OCI-LY1 (cell line): ENCODE results near the gene PEAK1.

Experiments
- EZH2 ChIP-seq: fragments of 200-600 bp; sonication (generic), shearing (Covaris generic); IDR thresholded peaks from 2 replicates; pipeline ENCODE4 v1.8.0; 2017; ENCODE audit warnings: borderline replicate concordance, mixed run types, mild to moderate bottlenecking, antibody characterized with exemption, low read length, moderate library complexity, mixed read lengths
- TF ChIP-seq, protein P1 (sequence below): fragments of 200-600 bp; sonication (generic), shearing (Covaris generic); IDR thresholded peaks from 2 replicates; pipeline ENCODE4 v1.5.1; 2017; ENCODE audit warnings: mild to moderate bottlenecking, antibody characterized with exemption, low read length, moderate library complexity, mixed read lengths

DNA sequence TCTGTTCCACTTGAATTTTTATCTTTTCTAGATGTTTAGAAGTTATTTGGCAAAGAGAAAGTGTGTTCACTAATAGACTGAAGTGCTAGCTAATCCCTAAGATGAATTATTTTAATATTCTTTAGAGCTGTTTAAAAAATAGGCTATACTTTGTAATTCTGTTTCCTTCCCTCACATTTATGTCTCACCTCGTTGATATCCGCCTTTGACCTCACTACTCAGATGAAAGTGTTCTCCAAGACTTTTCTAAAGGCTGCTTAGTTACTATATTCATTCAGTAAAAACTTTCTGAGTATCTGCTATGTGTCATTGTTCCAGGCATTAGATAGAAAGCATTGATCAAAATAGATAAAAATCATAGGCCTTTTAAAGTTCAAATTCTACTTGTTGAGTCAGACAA is 39.1 kb upstream of the PEAK1 start:
- TF ChIP-seq, protein P1, sequence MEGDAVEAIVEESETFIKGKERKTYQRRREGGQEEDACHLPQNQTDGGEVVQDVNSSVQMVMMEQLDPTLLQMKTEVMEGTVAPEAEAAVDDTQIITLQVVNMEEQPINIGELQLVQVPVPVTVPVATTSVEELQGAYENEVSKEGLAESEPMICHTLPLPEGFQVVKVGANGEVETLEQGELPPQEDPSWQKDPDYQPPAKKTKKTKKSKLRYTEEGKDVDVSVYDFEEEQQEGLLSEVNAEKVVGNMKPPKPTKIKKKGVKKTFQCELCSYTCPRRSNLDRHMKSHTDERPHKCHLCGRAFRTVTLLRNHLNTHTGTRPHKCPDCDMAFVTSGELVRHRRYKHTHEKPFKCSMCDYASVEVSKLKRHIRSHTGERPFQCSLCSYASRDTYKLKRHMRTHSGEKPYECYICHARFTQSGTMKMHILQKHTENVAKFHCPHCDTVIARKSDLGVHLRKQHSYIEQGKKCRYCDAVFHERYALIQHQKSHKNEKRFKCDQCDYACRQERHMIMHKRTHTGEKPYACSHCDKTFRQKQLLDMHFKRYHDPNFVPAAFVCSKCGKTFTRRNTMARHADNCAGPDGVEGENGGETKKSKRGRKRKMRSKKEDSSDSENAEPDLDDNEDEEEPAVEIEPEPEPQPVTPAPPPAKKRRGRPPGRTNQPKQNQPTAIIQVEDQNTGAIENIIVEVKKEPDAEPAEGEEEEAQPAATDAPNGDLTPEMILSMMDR, result no peak
- no peak for TF ChIP-seq EZH2
